NCI-H2196 treated with DMSO at 0.1 percent for 48 hours (cell line): ENCODE results near the gene SPATA32.

Source experiments
- DNase-seq: peaks from one replicate; lab custom pipeline; 2025; ENCODE audit not compliant: unreplicated experiment; lab: John Stamatoyannopoulos, UW

The SPATA32 gene

GRCh38 chr17:45247429-45248131, 14.3 kb downstream of the SPATA32 start:
- DNase-seq, result peak; percentile 97

- peak; percentile 28 for DNase-seq
Measured at GRCh38 chr17:45246861-45247428, 14.9 kb downstream of the SPATA32 start.

- no peak for DNase-seq
Measured at GRCh38 chr17:45246338-45246737, 15.6 kb downstream of the SPATA32 start.

- DNase-seq, result no peak
Measured at GRCh38 chr17:45244725-45245656, 16.9 kb downstream of the SPATA32 start.

GRCh38 chr17:45243750-45244149, 18.1 kb downstream of the SPATA32 start:
- no peak for DNase-seq

GRCh38 chr17:45242029-45242414, 19.9 kb downstream of the SPATA32 start:
- no peak for DNase-seq

- DNase-seq, result no peak
Measured at GRCh38 chr17:45241328-45242028, 20.4 kb downstream of the SPATA32 start.

GRCh38 chr17:45240905-45241327, 21.0 kb downstream of the SPATA32 start:
- no peak for DNase-seq

GRCh38 chr17:45238155-45238774, 23.6 kb downstream of the SPATA32 start:
- DNase-seq, result no peak

GRCh38 chr17:45237686-45238085, 24.2 kb downstream of the SPATA32 start:
- DNase-seq, result no peak

GRCh38 chr17:45236282-45236606, 25.6 kb downstream of the SPATA32 start:
- DNase-seq, result no peak

GRCh38 chr17:45235416-45236281, 26.2 kb downstream of the SPATA32 start:
- no peak for DNase-seq

- DNase-seq, result no peak
Measured at GRCh38 chr17:45234641-45235415, 27.1 kb downstream of the SPATA32 start.

GRCh38 chr17:45233423-45233924, 28.4 kb downstream of the SPATA32 start:
- DNase-seq, result no peak

GRCh38 chr17:45232514-45233422, 29.1 kb downstream of the SPATA32 start:
- DNase-seq, result no peak

GRCh38 chr17:45231481-45232116, 30.3 kb downstream of the SPATA32 start:
- DNase-seq, result no peak

- no peak for DNase-seq
Measured at GRCh38 chr17:45230787-45231480, 31.0 kb downstream of the SPATA32 start.
